RKO (cell line): ENCODE results near the gene PATZ1.
"Not testable (repeated sequence)": the region's sequence is repeated elsewhere in the genome, so short reads cannot be mapped to it uniquely, and the experiment has no call there.

Source experiments
- DNase-seq: peaks from one replicate; pipeline ENCODE4 v3.0.0-alpha.2; 2016; ENCODE audit warnings: low spot score

PATZ1 gene

DNA sequence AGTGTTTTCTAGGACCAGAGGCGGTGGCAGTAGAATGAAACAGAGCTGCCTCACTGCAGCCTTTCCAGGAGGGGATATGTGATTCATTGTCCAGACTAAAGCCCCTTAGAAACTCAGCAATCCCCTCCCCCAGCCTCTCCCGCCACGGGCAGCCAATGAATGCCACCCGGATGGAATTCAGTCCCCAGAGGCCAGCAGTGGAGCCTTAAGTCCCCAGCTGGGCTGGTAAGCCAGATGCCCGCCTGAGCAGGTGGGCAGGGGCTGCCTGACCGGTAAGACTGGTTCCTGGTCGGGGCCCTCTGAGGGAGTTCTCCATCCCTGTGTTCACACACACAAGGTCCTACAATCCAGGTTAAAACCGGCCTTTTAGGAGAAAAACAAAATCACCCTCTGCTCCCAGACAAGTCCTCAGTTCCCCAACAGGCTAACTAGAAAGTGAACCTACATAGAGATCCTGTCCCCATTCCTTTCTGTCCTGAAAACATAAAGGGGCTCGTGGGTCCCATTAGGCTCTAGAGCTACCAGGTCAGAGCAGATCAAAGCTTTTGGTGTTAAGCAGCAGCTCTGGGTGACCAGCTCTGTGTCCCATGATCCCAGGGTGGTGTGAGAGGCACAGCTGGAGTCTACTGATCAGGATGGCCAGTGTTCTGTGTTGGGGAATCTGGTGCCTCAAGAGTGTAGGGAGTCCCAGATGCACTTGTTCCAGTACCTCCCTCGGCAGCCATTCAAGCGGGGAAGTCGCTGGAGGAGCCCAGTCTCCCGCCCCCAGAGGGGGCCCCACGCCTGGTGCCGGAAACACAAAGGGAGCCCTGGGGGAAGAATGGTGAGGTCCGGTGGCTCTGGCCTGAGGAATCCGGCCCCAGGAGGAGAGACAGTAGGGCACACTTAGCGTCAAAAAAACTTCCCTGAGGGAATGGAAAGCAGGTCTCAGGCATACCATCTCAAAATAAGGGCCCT lies 2.6 kb downstream of the PATZ1 start:
- DNase-seq: peak; percentile 8

DNA sequence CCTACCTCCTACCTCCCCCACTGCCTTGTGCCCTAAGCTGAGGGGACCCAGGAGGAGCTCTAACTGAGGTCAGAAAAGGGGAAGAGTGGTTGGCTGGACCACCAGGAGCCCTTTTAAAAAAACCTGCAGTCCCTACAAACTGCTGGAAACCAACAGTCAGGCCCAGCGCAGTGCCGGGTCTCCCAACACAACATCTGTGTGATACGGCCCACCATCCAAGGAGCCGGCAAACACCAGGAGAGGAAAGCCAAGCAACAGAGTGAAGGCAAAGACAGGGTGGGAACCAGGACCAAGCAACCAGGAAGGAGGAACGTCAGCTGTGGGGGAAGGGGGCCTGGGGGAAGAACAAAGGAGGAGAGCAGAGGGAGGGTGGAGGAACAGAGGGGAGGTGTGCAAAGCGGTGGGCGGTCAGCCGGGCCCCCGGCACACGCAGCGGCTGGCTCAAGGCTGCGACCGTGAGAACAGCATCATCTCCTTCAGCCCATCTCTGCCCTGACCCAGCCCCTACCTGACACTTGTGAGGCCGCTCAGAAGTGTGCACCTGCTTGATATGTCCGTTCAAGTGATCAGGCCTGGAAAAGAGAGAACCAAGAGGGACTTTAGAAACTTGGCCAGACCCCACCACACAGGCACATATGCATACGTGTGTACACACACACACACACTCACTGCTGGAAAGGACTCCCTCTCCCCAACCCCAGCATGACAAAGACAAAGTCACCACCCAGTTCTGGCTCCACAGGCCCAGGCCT lies 3.6 kb downstream of the PATZ1 start:
- peak; percentile 13 for DNase-seq

DNA sequence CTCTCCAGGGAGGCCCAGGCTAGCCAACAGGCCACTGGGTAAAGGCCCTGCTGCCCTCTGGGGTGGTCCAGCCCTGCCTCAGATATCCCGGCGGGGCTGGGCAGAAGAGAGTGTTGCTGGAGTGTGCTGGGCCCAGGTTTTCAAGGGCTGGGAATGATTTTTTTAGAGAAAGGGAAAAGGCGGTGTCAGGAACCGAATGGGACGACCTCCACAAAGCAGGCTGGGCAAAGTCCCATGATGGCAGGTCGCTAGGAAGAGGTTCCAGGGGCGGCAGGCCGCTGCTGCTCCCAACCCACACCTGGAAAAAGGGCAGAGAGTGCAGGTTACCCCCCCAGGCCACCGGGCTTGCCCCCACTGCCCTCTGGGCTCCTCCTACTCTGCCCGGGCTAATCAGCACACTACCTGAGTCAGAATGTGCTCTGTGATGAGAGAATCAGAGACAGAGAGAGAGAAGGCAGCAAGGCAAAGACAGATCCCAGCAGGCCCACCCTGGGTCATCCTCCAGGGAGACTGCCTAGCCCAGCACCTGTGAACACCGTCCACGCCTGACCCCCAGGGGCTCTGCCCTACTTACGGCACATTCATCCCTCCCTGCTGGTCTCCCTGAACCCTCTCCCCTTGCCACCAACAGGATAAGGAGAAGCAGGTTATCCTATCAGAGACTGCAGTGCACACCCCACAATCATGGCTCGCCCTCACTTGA lies 4.6 kb downstream of the PATZ1 start:
- DNase-seq: no peak

DNA sequence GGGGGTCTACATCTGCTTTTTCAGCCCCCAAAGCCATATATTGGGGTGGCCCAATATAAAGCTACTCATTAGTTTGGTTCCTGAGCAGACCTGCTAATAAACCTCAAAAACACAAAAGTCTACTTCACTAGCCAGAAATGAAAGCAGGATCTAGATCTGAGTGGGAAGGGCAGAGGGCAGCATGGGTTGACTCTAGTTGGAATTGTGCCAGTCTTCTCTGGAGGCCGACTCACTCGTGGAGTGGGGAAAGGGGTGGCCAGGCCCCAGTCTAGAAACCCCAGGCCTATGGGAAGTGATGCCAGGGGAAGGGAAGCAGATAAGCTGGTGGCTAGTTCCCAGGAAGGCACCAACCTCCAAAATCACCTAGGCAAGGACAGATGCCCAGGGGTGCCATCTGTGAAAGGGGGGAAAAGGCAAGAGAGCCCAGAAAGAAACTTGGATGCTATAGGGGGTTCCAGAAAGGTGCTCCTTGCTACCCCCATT lies 5.3 kb downstream of the PATZ1 start:
- DNase-seq: no peak

DNA sequence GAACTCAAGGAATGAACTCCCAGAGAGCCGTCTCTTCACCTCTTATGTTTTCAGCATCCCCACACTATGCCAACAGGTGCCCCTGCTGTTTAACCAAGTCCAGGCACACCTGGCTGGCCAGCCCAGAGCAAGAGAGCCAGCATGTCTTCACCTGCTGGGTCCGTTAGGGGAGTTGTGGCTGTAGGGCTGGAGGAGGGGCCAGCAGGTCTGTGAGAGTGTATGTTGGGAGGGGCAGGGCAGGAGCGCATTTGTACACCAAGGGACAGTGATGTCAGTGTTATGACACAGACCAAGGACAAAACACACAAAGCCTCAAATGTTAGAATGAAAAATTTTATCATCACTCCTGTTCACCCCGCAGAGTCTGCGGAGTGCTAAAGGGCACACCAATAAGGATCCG lies 5.8 kb downstream of the PATZ1 start:
- DNase-seq: no peak

DNA sequence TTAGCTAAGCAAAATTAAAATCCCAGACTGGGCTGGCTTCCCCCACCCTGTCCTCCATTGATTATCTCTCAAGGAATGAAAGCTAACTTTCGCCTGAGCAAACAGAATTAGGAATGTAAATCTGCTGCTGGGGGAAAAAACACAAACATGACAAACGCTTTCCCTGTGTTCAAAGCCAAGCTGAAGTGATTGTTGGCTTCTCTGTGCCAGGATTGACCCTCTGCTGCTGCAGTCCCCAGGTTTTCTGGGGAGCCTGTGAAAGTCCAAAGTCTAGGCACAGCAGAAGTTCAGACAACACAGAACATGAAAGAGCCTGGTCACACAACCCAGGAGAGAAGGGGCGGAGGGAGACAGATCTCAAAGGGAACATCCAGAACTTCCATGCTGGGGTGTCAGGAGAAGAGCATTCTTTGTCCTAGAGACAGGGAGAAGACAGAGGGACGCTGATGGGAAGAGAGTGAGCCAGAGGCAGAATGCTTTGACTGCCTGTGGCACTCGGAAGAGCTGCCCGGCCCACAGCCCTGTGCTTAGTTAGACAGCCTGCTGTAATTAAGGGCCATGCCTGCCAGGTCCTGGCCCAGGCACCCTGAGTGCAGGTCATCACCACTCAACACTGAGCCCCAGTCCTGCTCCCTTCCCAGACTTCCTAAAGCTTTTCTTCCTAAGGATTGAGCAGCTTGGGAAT lies 6.9 kb downstream of the PATZ1 start:
- no peak for DNase-seq

DNA sequence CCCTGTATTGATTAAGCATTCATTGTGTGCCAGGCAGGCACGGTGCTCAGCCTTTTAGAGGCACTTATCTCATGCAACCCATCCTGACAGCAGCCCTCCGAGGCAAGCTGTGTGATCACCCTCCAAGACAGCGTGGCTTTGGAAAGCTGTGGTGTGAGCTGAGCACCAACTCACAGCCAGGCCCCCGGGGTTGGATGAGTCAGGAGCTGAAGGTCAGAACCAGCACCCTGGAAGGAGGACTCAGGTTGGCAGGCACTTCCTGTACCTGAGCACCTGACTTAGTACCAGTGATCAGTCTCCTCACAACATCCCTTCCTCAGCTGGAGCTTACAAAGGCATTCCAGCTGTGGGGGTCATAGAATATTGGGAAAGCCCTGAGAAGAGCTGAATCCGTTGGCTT lies 9.0 kb downstream of the PATZ1 start:
- DNase-seq: no peak

DNA sequence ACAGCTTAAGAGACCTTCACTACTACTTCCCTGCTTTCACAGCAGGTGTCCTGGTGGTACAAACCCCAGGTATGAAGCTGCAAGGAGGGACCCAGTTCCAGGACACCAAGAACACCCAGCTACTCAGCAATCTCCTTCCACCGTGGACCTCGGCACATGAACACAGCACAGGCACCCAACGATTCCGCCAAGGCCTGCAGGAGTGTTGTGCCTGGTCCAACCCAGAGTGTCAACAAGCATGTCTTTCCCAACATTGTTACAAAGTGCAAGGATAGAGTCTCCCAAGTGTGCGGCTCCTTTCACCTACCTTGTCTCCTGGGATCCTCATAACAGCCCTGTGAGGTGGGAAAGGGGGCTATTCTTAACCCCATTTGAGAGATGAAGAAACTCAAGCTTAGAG lies 11.8 kb downstream of the PATZ1 start:
- DNase-seq: no peak

DNA sequence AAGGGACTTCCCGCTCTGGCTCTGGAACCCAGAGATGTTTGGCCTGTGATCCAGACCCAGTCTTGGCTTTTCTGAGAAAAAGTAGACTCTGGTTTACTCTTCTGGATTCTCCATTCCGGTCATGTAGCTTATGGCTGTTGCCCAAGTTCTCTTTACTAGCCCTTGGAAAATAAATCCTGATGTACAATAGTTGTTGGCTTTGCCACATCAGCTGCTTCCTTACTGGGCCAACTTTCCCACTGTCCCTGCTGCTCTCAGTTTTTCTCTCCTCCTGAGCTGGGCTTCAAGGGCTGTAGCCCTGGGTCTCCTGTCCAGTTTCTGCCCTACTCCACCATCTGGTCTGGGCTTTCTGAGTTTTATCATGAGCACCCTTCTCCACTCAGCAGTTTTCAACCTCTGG lies 12.5 kb downstream of the PATZ1 start:
- DNase-seq: no peak

DNA sequence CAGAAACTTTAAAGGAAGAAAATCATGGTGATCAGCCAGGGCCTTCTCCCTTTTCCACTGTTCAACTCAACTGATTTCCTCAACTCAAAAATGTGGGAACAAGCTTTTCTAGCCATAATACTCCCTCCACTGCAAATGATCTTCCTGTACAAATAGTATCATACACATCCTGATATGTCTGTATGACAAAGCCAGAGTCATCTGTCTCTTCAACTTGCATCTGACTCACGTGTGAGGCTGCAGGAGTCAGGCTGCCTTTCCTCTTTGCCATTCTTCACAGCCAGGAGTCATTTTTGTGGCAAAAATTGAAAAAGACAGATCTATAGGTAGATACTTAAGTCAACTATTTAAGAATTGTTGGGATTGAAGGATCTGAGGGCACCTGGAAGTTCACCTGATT lies 13.3 kb downstream of the PATZ1 start:
- peak; percentile 58 for DNase-seq

DNA sequence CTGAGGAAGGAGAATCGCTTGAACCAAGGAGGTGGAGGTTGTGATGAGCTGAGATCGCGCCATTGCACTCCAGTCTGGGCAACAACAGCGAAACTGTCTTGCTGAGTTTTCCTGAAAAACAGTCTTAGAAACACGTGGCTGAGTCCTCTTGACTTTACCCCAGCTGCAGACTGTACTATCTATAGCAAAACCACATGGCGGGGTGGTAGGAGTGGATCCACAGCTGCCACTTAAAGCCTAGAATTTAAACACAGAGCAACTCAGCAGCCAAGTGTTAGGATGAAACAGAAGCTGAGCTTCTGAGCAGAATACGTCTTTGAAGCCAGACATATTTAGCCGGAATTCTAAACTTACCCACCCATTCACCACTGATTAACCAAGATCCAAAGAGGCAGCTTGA lies 14.1 kb downstream of the PATZ1 start:
- DNase-seq: no peak

DNA sequence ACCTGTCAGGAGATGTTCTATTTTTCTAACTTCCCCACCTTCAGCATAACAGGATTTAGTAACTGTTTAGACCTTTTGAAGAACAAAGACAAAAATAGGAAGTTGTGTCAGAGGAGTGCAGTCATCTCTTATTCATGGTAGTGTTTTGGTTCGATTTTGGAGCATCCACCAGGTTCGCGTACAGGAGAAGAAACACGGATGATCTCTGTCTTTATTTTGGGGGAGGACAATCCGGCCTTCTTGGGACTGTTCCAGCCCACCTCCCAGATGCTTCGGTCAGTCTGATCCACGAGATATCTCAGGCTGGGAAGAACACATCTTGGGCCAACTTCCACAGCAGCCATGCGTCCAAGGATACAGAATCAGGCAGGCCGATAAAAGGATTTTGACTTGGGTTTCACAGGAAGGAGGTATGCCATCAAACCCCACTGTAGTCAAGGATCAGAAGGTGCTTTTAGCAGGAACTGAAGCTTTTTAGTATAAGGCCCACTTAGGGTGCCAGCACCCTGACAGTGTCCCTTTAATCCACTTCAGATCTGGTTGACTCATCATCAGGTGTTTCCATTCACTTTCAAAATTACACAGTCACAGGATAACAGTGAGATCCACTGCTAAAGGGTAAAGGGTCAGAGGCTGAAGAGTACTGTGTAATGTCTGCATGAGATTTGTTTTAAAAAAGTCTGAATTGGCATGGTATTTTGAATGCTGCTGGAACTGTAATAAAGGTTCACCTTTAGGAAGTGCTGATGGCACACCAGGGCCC lies 16.5 kb downstream of the PATZ1 start:
- DNase-seq: no peak

DNA sequence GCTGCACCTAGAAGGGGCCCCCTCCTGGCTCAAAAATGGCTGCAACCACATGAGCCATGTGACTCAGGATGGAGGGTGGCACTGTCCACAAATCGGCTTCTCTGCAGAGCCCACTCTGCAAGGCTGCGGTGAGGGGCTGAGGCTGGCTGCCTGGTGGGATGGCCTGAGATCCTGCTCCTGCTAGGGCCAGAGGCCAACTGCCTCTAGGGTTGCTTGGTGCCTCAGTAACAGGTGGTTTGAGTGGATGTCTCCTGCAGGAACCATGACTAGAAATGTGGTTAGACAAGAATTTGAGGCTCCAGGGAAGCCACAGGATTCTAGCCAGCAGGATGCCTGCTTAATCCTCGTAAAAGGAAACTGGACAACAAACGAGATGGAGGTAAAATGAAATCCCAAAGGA lies 17.1 kb downstream of the PATZ1 start:
- no peak for DNase-seq

DNA sequence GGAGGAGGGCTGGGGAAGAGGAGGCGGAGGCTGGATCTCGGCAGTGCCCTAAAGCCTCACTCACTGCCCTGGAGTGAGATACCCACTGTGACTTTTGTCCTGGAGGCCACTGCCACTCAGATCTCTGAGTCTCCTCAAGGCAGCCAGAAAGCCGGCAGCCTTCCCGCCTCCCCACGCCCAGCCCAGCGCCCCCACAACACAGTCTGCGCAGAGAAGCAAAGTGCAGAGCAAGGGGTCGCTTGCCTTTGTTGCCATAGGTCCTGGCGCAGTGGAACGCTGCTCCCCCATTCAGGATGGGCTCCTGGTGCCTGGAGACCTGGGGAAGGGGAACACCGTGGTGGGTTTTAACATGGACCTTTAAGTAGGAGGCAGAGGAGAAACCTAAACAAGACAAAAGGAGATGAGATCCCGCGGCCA lies 17.6 kb downstream of the PATZ1 start:
- no peak for DNase-seq

DNA sequence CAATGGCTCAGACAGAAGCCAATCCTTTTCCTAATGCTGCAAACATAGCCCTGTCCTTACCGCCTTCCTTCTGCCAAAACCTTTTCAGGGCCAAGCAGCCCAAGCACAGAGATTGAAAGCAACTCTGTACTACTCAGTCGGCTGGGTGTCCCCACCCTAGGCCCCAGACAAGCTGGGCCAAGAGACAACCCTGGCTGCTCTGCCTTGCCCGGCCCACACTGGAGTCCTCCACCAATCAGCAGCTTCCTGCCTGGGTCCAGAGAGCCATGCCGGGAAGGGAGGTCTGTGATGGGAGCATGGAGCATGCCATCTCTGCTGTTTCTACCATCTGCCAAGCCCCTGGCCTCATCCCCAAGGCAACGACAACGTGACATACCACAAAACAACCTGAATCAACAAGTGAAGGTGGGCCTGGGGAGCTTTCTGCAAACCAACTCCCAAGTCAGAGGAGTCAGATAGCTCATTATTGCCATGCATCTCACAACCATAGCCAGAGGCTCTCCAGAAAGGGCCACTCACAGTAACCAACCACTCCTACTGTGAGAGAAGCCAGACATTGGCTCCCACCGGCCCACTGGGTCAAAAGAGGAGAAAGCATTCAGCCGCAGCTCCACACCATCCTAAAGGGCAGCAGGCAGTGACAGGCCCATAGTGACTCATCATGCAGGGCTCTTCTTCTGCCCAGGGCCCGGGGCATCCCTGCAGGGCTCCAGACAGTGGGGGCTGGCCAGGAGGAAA lies 18.2 kb downstream of the PATZ1 start:
- no peak for DNase-seq

DNA sequence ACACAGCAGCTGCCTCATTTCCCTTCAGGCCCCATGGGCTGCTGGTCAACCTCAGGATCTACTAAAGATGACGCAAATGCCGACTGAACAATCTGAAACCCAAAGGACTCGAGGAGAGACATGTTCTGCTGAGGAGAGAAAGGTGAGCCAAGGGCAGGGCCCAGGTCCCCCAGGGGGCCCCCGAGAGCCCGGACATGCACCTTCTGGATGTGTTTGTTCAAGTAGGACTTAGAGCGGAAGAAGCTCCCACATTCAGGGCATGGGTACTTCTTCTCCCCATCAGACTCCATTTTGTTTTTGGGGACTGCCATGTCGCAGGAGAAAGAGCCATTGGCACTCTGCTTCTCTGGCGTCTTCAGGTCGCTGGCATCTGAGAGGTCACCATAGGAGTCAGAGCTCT lies 19.3 kb downstream of the PATZ1 start:
- DNase-seq: no peak

DNA sequence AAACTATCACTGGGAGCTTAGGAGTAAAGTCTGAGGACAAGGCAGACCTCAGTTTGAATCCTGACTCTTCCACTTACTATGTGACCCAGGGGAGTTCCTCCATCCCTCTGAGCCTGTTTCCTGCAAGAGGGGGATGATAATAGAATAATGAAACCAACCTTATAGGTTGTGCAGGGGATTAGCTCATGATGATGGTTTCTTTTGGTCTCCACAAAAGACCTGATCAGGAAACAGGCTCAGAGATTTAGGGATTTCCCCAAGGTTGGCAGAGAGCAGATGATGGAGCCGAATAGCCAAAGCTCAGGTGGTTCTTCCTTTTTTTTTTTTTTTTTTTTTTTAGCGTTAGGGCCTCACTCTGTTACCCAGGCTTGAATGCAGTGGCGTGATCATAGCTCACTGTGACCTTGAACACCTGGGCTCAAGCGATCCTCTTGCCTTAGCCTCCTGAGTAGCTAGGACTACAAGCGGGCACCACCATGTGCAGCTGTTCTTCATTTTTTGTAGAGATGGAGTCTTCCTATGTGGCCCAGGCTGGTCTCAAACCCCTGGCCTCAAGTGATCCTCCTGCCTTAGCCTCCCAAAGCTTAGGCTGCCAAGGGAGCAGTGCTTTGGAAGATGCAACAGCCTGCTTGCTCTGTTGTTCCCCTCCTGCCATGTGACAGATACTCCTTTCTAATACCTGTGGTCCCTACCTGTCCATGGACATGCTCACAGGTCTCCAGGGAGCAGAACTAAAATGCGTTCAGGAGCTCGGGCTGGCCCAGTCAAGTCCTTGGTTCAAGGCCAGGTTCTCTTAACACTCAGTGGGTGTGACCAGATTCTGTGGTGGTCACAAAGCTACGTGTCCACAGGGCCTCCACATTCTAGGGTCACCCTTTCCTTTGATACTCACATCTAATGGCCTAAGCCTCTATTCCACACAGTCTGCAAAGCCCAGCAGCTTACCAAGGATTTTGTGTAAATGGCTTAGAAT lies 22.3 kb downstream of the PATZ1 start:
- no peak for DNase-seq

DNA sequence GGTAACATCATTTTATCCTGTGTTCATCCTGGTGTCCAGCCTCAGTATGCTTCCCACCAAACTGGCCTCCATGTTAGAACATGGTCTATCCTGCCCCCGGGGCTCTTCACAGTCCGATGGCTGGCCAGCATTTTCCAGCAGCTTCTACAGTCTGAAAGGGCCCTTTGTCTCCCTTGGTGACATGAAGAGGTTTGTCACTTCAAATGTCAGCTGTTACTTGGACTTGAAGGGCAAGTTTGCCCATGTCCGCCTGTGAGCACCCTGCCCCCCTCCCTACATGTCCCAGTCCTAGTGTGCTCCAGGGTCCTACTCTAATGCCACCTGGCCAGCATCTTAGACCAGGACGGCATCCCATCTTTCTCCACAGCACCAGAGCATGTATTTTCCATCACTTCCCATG lies 24.7 kb downstream of the PATZ1 start:
- no peak for DNase-seq

DNA sequence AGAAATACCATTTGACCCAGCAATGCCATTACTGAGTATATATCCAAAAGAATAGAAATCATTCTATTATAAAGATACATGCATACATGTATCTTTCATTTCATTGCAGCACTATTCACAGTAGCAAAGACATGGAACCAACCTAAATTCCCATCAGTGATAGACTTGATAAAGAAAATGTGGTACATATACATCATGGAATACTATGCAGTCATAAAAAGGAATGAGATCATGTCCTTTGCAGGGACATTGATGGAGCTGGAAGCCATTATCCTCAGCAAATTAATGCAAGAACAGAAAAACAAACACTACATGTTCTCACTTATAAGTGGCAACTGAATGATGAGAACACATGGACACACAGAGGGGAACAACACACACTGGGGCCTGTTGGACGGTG lies 31.9 kb downstream of the PATZ1 start:
- DNase-seq: not testable (repeated sequence)
